PC-3 (cell line): ENCODE measurements around the gene FASN.

Experiments
- CTCF ChIP-seq: fragments of 300-600 bp; sonication (generic); conservative IDR thresholded peaks from 2 replicates; pipeline ENCODE4 v1.5.1; 2017; ENCODE audit warnings: antibody characterized with exemption, low read depth, mild to moderate bottlenecking, low read length
- EZH2 ChIP-seq: fragments of 300-600 bp; sonication (generic); IDR thresholded peaks from one replicate; pipeline ENCODE4 v1.6.1; 2017; ENCODE audit warnings: antibody characterized with exemption, mild to moderate bottlenecking, low read length; ENCODE audit not compliant: unreplicated experiment

GRCh38 chr17:82113941-82114340, 15.9 kb upstream of the FASN start:
- TF ChIP-seq CTCF (no peak), EZH2 (no peak)
